ENCODE measurements around the gene MTCP1. TPM values are rescaled to one million over a fixed set of nuclear protein-coding genes. Genes with fewer than 3 reads are reported as not detected.

The MTCP1 gene
- total RNA-seq, 1 experiment from 2014 or later = 49.5 TPM

DNA sequence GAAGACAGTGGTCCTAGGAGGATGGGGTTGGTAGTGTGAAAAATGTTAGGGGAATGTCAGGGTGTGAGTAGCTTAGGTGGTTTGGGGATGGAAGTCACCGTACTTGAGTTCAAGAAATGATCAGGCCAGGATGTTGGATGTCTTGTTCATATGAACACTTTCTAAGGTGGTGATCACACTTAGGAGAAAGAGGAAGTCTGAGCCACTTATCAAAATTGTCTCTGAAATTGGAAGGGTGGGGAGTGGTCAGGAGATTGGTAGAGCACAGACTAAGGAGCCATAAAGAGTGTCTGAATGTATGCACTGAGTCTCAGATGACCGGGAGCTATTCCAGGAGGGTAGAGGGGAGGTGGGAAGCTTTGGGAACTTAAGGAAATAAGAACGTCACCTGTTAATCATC, 17.3 kb downstream of the MTCP1 start:
- intact Hi-C loops (cut with micrococcal nuclease; ENCODE audit: unreplicated experiment) (no loop called here), in situ Hi-C loops (cut with HindIII; ENCODE audit: low pct_unique_long_range_greater_than_20kb, low sequenced_read_pairs) (no loop called here)
- no peak for ATAC-seq
- ChIA-PET POLR2A (no interaction called here), CTCF (no interaction called here)
- Histone ChIP-seq H3K36me3 (ENCODE audit: control insufficient read depth, insufficient read depth, low read length) (no peaks in the 10 kb centered on the region), H3K9me3 (ENCODE audit: control insufficient read depth, insufficient read depth, low read depth, low read length) (no peaks in the 10 kb centered on the region), H3K27ac (ENCODE audit: low read length) (no peak overlapping the region), H3K4me1 (ENCODE audit: control insufficient read depth, insufficient read depth, low read length) (peaks cover 7% of the 10 kb centered on the region), H3K4me3 (ENCODE audit: low read depth in 2 of 2, low read length in 2 of 2) (no peak overlapping the region), H3K27me3 (ENCODE audit: control insufficient read depth, insufficient read depth, low read length) (no peaks in the 10 kb centered on the region)
- no TSS peak for BruUV-seq (replicated peaks)
- no peak for DNase-seq (ENCODE audit: low read depth, low spot score)
- TF ChIP-seq, protein P1, sequence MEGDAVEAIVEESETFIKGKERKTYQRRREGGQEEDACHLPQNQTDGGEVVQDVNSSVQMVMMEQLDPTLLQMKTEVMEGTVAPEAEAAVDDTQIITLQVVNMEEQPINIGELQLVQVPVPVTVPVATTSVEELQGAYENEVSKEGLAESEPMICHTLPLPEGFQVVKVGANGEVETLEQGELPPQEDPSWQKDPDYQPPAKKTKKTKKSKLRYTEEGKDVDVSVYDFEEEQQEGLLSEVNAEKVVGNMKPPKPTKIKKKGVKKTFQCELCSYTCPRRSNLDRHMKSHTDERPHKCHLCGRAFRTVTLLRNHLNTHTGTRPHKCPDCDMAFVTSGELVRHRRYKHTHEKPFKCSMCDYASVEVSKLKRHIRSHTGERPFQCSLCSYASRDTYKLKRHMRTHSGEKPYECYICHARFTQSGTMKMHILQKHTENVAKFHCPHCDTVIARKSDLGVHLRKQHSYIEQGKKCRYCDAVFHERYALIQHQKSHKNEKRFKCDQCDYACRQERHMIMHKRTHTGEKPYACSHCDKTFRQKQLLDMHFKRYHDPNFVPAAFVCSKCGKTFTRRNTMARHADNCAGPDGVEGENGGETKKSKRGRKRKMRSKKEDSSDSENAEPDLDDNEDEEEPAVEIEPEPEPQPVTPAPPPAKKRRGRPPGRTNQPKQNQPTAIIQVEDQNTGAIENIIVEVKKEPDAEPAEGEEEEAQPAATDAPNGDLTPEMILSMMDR (IDR thresholded peaks at IDR 0.05) = no peak
- no peak for TF ChIP-seq SIN3A (IDR thresholded peaks at IDR 0.05; ENCODE audit: borderline replicate concordance, insufficient read depth, low read depth, low read length)
- no peak for TF ChIP-seq POLR2AphosphoS5 (IDR thresholded peaks at IDR 0.05; ENCODE audit: low read depth, low read length)
- no peak for TF ChIP-seq REST (IDR thresholded peaks at IDR 0.05; ENCODE audit: insufficient read depth in 1 of 2, low read depth in 2 of 2, low read length in 1 of 2)
- no peak for TF ChIP-seq TCF7L2 (IDR thresholded peaks at IDR 0.05; ENCODE audit: low read depth, low read length)

DNA sequence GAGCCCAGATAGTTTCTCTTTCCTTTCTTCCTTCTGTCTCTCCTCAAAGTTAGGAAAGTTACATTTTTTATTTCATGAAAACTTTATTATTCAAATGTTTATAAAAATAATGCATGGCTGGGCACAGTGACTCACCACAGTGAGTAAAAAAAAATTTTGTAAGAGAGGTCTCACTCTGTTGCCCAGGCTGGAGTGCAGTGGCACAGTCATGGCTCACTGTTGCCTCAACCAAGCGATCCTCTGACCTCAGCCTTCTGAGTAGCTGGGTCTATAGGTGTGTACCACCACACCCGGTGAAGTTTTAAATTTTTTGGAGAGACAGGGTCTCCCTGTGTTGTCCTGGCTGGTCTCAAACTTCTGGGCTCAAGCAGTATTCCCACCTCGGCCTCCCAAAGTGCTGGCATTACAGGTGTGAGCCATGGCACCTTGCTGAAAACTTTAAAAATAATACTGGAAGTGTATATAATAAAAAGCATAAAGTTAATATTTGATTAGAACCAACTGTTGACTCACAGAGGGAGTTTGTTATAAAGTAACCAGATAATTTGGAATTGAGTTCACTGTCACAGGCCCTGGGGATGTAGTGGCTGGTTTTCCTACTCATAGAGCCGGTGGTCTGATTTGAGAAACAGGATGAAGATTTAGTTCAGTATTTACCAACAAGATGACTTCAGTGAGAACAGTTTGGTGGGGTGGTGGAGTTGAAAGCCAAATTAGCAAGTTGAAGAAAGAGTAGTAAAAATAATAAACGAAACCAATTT, 18.0 kb downstream of the MTCP1 start:
- in situ Hi-C loops (cut with HindIII; ENCODE audit: low pct_unique_long_range_greater_than_20kb, low sequenced_read_pairs) (no loop called here), intact Hi-C loops (cut with micrococcal nuclease; ENCODE audit: unreplicated experiment) (no loop called here)
- no peak for ATAC-seq
- Histone ChIP-seq H3K4me1 (ENCODE audit: control insufficient read depth, insufficient read depth, low read length) (peaks cover 7% of the 10 kb centered on the region), H3K27ac (ENCODE audit: low read length) (no peak overlapping the region), H3K36me3 (ENCODE audit: control insufficient read depth, insufficient read depth, low read length) (no peaks in the 10 kb centered on the region), H3K4me3 (ENCODE audit: low read depth in 2 of 2, low read length in 2 of 2) (no peak overlapping the region), H3K9me3 (ENCODE audit: control insufficient read depth, insufficient read depth, low read depth, low read length) (no peaks in the 10 kb centered on the region), H3K27me3 (ENCODE audit: control insufficient read depth, insufficient read depth, low read length) (no peaks in the 10 kb centered on the region)
- DNase-seq (ENCODE audit: low read depth, low spot score) = no peak
- BruUV-seq (replicated peaks) = no TSS peak
- ChIA-PET CTCF (no interaction called here), POLR2A (no interaction called here)
- no peak for TF ChIP-seq TCF7L2 (IDR thresholded peaks at IDR 0.05; ENCODE audit: low read depth, low read length)
- TF ChIP-seq POLR2AphosphoS5 (IDR thresholded peaks at IDR 0.05; ENCODE audit: low read depth, low read length) = no peak
- TF ChIP-seq, protein P1 (IDR thresholded peaks at IDR 0.05) = no peak
- TF ChIP-seq REST (IDR thresholded peaks at IDR 0.05; ENCODE audit: insufficient read depth in 1 of 2, low read depth in 2 of 2, low read length in 1 of 2) = no peak
- TF ChIP-seq SIN3A (IDR thresholded peaks at IDR 0.05; ENCODE audit: borderline replicate concordance, insufficient read depth, low read depth, low read length) = no peak

Data from Panc1 (cell line).